Measurements from ENCODE around the gene ST7. TPM values are rescaled to one million over a fixed set of nuclear protein-coding genes. Genes with fewer than 3 reads are reported as not detected.

The ST7 gene
- total RNA-seq, 1 experiment from 2014 or later: 19.6 TPM

DNA sequence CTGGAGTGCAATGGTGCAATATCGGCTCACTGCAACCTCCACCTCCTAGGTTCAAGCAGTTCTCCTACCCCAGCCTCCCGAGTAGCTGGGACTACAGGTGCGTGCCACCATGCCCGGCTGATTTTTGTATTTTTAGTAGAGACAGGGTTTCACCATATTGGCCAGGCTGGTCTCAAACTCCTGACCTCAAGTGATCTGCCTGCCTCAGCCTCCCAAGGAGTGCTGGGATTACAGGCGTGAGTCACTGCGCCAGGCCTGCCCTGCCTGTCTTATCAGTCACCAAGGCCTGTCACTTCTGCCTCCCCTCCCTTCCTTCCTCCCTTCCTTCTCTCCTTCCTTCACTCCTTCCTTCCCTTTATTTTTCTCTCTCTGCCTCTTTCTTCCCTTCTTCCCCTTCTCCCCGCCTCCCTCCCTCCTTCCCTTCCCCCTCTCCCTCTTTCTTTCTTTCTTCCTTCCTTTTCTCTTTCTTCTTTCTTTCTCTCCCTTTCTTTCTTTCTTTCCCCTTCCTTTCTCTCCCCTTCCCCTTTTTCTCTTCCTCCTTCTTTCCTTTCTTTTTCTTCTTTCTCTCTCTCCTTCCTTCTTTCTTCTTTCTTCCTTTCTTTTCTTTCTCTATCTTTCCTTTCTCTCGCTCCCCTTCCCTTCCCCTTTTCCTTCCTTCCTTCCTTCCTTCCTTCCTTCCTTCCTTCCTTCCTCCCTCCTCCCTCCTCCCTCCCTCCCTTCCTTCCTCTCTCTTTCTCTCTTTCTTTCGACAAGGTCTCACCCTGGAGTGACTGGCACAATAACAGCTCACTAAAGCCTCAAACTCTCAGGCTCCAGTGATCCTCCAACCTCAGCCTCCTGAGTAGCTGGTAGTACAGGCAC is 3.1 kb upstream of the ST7 start:
- in situ Hi-C loops (cut with HindIII; ENCODE audit: low pct_unique_long_range_greater_than_20kb, low sequenced_read_pairs): no loop called here
- Histone ChIP-seq H3K4me3 (ENCODE audit: low read depth in 2 of 2, low read length in 2 of 2) (no peak overlapping the region), H3K27me3 (ENCODE audit: control insufficient read depth, insufficient read depth, low read length) (no peaks in the 10 kb centered on the region), H3K27ac (ENCODE audit: low read length) (no peak overlapping the region), H3K4me1 (ENCODE audit: control insufficient read depth, insufficient read depth, low read length) (peaks cover 23% of the 10 kb centered on the region), H3K36me3 (ENCODE audit: control insufficient read depth, insufficient read depth, low read length) (no peaks in the 10 kb centered on the region; the same call in 1 of the 2 replicates), H3K9me3 (ENCODE audit: control insufficient read depth, insufficient read depth, low read depth, low read length) (no peaks in the 10 kb centered on the region)
- ATAC-seq (no peak), DNase-seq (ENCODE audit: low read depth, low spot score) (no peak)
- BruUV-seq (replicated peaks): no TSS peak
- POLR2A ChIA-PET: interaction anchor here (1.0 kb wide), 1 partner anchor 1259 kb away, joined by 8 read pairs; no protein-coding TSS in a partner anchor
- intact Hi-C loops (cut with micrococcal nuclease; ENCODE audit: unreplicated experiment): loop anchor here (5.0 kb wide), 1 partner anchor 62 kb away; no protein-coding TSS in a partner anchor
- no peak for TF ChIP-seq TCF7L2 (IDR thresholded peaks at IDR 0.05; ENCODE audit: low read depth, low read length)
- TF ChIP-seq, protein P1, sequence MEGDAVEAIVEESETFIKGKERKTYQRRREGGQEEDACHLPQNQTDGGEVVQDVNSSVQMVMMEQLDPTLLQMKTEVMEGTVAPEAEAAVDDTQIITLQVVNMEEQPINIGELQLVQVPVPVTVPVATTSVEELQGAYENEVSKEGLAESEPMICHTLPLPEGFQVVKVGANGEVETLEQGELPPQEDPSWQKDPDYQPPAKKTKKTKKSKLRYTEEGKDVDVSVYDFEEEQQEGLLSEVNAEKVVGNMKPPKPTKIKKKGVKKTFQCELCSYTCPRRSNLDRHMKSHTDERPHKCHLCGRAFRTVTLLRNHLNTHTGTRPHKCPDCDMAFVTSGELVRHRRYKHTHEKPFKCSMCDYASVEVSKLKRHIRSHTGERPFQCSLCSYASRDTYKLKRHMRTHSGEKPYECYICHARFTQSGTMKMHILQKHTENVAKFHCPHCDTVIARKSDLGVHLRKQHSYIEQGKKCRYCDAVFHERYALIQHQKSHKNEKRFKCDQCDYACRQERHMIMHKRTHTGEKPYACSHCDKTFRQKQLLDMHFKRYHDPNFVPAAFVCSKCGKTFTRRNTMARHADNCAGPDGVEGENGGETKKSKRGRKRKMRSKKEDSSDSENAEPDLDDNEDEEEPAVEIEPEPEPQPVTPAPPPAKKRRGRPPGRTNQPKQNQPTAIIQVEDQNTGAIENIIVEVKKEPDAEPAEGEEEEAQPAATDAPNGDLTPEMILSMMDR (IDR thresholded peaks at IDR 0.05): no peak
- no peak for TF ChIP-seq POLR2AphosphoS5 (IDR thresholded peaks at IDR 0.05; ENCODE audit: low read depth, low read length)
- TF ChIP-seq, protein P2, sequence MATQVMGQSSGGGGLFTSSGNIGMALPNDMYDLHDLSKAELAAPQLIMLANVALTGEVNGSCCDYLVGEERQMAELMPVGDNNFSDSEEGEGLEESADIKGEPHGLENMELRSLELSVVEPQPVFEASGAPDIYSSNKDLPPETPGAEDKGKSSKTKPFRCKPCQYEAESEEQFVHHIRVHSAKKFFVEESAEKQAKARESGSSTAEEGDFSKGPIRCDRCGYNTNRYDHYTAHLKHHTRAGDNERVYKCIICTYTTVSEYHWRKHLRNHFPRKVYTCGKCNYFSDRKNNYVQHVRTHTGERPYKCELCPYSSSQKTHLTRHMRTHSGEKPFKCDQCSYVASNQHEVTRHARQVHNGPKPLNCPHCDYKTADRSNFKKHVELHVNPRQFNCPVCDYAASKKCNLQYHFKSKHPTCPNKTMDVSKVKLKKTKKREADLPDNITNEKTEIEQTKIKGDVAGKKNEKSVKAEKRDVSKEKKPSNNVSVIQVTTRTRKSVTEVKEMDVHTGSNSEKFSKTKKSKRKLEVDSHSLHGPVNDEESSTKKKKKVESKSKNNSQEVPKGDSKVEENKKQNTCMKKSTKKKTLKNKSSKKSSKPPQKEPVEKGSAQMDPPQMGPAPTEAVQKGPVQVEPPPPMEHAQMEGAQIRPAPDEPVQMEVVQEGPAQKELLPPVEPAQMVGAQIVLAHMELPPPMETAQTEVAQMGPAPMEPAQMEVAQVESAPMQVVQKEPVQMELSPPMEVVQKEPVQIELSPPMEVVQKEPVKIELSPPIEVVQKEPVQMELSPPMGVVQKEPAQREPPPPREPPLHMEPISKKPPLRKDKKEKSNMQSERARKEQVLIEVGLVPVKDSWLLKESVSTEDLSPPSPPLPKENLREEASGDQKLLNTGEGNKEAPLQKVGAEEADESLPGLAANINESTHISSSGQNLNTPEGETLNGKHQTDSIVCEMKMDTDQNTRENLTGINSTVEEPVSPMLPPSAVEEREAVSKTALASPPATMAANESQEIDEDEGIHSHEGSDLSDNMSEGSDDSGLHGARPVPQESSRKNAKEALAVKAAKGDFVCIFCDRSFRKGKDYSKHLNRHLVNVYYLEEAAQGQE (IDR thresholded peaks at IDR 0.05; ENCODE audit: insufficient read depth in 1 of 2, low read depth in 2 of 2, low read length in 1 of 2): no peak
- TF ChIP-seq SIN3A (IDR thresholded peaks at IDR 0.05; ENCODE audit: borderline replicate concordance, insufficient read depth, low read depth, low read length): no peak
- CTCF ChIA-PET: no interaction called here

DNA sequence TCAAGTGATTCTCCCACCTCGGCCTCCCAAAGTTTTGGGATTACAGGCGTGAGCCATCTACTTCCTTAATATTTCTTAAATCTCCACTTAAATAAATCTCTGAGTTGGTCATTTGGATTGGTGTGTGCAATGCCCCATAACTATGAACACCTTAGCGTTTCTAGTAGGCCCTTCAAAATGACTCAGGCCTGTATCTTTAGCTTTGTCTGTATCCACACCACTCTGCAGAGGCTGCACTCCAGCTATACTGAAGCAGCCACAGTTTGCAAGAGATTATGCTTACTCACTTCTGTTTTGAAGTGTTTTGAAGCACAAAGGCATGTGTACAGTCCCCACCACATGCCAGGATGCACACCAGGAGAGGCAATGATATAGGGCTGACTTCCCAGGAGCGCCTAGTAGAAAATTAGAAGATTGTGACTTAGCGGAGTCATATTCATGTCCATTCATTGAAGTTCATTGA is 2.4 kb upstream of the ST7 start:
- TF ChIP-seq SIN3A (IDR thresholded peaks at IDR 0.05; ENCODE audit: borderline replicate concordance, insufficient read depth, low read depth, low read length) (no peak), TCF7L2 (IDR thresholded peaks at IDR 0.05; ENCODE audit: low read depth, low read length) (no peak), POLR2AphosphoS5 (IDR thresholded peaks at IDR 0.05; ENCODE audit: low read depth, low read length) (no peak)
- TF ChIP-seq, protein P2 (IDR thresholded peaks at IDR 0.05; ENCODE audit: insufficient read depth in 1 of 2, low read depth in 2 of 2, low read length in 1 of 2): no peak
- TF ChIP-seq, protein P1 (IDR thresholded peaks at IDR 0.05): no peak
- Histone ChIP-seq H3K36me3 (ENCODE audit: control insufficient read depth, insufficient read depth, low read length) (no peaks in the 10 kb centered on the region; the same call in 1 of the 2 replicates), H3K4me1 (ENCODE audit: control insufficient read depth, insufficient read depth, low read length) (peaks cover 31% of the 10 kb centered on the region), H3K9me3 (ENCODE audit: control insufficient read depth, insufficient read depth, low read depth, low read length) (no peaks in the 10 kb centered on the region), H3K27me3 (ENCODE audit: control insufficient read depth, insufficient read depth, low read length) (no peaks in the 10 kb centered on the region), H3K4me3 (ENCODE audit: low read depth in 2 of 2, low read length in 2 of 2) (no peak overlapping the region), H3K27ac (ENCODE audit: low read length) (peak overlapping the region; percentile 89)
- in situ Hi-C loops (cut with HindIII; ENCODE audit: low pct_unique_long_range_greater_than_20kb, low sequenced_read_pairs) (no loop called here), intact Hi-C loops (cut with micrococcal nuclease; ENCODE audit: unreplicated experiment) (loop anchor here (5.0 kb wide), 1 partner anchor 61 kb away; no protein-coding TSS in a partner anchor)
- no TSS peak for BruUV-seq (replicated peaks)
- no peak for DNase-seq (ENCODE audit: low read depth, low spot score)
- ChIA-PET POLR2A (interaction anchor here (1.0 kb wide), 1 partner anchor 1260 kb away, joined by 8 read pairs; no protein-coding TSS in a partner anchor), CTCF (no interaction called here)
- ATAC-seq: no peak

Measured in Panc1 (cell line).